GM06990 (cell line): ENCODE results near the gene AKAP12.

Source experiments
- DNase-seq: peaks from one replicate; pipeline ENCODE4 v3.0.0-alpha.2; 2011; ENCODE audit not compliant: insufficient read length; ENCODE audit errors: extremely low read depth
- H3K27me3 ChIP-seq: replicated peaks from 2 replicates; pipeline ENCODE4 v1.6.0; 2011; ENCODE audit warnings: low read length; ENCODE audit not compliant: control insufficient read depth, insufficient read depth
- H3K36me3 ChIP-seq: 2 replicates; pipeline ENCODE4 v1.5.1; 2011; ENCODE audit warnings: low read length; ENCODE audit not compliant: control insufficient read depth, insufficient read depth
- H3K4me3 ChIP-seq: replicated peaks from 2 replicates; pipeline ENCODE4 v1.5.1; 2011; ENCODE audit warnings: low read depth, mild to moderate bottlenecking, control low read depth, low read length
- TF ChIP-seq, protein P1 (sequence below): IDR thresholded peaks from 2 replicates; pipeline ENCODE4 v1.5.1; 2011; ENCODE audit warnings: low read length, control low read depth, mild to moderate bottlenecking, inconsistent platforms; ENCODE audit not compliant: insufficient read depth, poor library complexity, severe bottlenecking

AKAP12 gene

DNA sequence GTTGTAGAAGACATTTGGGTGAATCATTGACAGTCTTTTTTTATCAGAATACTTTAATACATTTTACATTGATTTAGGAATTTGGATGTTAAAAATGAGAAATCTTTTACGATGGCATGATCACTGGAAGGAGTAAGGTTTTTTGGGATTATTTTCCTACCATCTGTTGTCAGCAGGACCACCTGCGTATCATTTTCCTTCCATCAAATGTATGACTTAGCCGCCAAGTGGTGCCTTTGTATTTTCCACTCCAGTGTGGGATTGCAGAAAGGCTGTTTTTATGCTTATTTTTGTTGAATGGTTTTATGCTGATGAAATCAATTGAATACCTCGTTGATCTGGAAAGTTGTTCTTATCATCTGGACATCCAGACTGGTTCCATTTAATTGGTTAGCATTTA, 35.8 kb downstream of the AKAP12 start:
- TF ChIP-seq, protein P1, sequence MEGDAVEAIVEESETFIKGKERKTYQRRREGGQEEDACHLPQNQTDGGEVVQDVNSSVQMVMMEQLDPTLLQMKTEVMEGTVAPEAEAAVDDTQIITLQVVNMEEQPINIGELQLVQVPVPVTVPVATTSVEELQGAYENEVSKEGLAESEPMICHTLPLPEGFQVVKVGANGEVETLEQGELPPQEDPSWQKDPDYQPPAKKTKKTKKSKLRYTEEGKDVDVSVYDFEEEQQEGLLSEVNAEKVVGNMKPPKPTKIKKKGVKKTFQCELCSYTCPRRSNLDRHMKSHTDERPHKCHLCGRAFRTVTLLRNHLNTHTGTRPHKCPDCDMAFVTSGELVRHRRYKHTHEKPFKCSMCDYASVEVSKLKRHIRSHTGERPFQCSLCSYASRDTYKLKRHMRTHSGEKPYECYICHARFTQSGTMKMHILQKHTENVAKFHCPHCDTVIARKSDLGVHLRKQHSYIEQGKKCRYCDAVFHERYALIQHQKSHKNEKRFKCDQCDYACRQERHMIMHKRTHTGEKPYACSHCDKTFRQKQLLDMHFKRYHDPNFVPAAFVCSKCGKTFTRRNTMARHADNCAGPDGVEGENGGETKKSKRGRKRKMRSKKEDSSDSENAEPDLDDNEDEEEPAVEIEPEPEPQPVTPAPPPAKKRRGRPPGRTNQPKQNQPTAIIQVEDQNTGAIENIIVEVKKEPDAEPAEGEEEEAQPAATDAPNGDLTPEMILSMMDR = no peak
- DNase-seq = no peak
- Histone ChIP-seq H3K36me3 (no peaks in the 10 kb centered on the region), H3K27me3 (no peaks in the 10 kb centered on the region), H3K4me3 (no peak overlapping the region)

DNA sequence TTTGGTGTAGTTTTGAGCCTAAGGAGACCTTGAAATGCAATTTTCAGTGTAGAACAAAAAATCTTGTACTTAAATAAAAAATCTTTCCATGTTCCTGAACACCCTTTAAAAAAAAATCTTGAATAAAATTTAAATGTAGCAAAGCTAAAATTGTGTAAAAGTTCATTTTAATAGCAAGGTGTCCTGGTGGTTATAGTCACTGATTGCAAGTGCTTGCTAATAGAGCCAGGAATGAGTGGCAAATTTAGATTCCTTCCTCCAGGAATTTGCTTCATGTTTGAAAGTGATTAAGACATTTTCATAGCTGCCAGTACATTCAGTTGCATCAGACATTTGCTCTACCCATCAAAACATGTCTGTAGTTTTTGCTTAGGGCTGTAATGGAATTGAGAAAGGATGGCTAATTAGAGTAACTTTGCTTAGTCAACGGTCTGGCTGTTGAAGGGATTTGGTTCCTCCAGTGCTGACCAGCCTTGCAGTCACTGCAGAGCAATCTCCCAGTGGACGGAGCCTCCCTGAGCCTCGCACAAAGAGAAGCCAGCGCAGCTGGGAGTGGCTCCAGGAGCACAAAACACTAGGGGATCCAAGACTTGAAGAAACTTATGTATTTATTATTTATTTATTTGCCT, 36.5 kb downstream of the AKAP12 start:
- DNase-seq = no peak
- Histone ChIP-seq H3K4me3 (no peak overlapping the region), H3K36me3 (no peaks in the 10 kb centered on the region), H3K27me3 (no peaks in the 10 kb centered on the region)
- TF ChIP-seq, protein P1 = no peak

DNA sequence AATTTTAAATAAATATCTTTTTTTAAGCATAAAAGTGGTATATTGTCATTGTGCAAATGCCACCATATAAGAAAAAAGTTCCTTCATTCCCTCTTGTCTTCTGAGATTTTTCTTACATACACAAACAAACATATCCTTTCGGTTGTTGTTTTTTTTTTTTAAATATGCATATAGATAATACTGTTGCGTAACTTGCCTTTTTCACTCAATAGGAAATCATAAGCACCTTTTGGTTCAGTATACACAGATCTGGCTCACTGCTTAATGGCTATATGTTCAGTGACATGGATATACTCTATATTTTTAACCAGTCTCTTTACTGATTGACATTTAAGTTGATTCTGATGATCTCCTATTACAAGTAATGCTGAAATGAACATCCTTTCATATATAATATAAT, 40.1 kb downstream of the AKAP12 start:
- Histone ChIP-seq H3K36me3 (no peaks in the 10 kb centered on the region), H3K27me3 (no peaks in the 10 kb centered on the region; the same call in 1 of the 2 replicates), H3K4me3 (no peak overlapping the region)
- DNase-seq = no peak
- TF ChIP-seq, protein P1 = no peak

DNA sequence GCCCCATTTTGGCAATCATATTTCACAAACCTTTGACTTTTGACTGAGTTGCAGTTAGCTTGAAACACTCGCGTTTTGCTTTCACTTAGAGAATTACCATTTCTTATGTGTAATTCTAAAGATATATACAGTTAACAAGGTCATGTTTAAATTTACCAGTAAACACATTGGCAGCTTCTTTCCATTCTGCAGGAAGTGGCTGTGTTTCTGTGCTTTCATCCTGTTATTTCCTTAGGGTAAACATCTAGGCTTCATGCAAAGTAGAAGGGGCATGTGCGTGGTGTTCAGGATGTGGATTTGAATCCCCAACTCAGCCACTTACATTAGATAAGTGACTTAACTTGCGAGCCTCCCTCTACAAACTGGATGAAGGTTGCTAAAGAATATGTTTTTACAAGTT, 41.1 kb downstream of the AKAP12 start:
- no peaks in the 10 kb centered on the region for H3K36me3 ChIP-seq
- H3K27me3 ChIP-seq = no peaks in the 10 kb centered on the region; the same call in 1 of the 2 replicates
- TF ChIP-seq, protein P1 = no peak
- H3K4me3 ChIP-seq = no peak overlapping the region
- DNase-seq = no peak

DNA sequence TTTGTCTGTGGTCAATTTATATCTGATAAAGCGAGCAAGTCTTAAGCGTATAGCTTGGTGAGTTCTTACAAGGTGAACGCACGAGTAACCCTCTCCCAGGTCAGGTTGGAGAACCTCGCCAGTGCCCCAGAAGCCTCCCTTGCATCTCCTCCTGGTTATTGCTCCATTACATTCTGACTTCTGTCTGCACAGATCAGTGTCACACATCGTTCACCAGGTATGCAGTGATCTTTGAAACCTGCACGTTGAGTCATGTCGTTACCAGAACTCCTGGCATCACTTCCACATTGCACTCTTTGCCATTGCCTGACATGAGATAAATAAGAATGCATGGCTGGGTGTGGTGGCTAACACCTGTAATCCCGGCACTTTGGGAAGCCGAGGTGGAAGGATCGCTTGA, 44.2 kb downstream of the AKAP12 start:
- no peak overlapping the region for H3K4me3 ChIP-seq
- H3K27me3 ChIP-seq = no peaks in the 10 kb centered on the region; the same call in 1 of the 2 replicates
- TF ChIP-seq, protein P1 = no peak
- no peaks in the 10 kb centered on the region for H3K36me3 ChIP-seq
- DNase-seq = peak; percentile 41

DNA sequence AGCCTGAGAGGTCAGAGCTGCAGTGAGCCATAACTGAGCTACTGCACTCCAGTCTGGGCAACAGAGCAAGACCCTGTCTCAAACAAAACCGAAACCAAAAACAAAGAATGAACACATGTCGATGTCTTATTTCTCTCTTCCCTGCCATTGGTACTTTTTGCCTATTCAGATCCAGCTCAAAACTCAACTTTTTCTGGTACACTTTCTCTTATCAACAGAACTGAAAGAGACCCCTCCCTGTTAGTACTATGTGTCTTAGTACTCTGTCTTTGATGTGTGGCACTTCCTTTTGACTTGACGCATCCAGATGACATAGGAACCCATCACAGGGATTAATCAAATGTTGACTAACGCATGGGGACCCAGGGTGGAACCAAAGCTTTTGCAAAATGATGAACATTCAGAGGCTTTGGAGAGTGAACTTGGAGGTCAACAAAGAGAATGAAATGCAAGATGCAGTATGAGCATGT, 44.8 kb downstream of the AKAP12 start:
- peak; percentile 17 for DNase-seq
- Histone ChIP-seq H3K36me3 (no peaks in the 10 kb centered on the region), H3K4me3 (peak overlapping the region; percentile 18; the same call in 1 of the 2 replicates), H3K27me3 (no peaks in the 10 kb centered on the region; the same call in 1 of the 2 replicates)
- TF ChIP-seq, protein P1 = no peak
